Measurements from ENCODE around the gene LYRM9. TPM values are rescaled to one million over a fixed set of nuclear protein-coding genes. Genes with fewer than 3 reads are reported as not detected.

Gene LYRM9
- total RNA-seq, 1 donor from 2014 or later, result 22.2 TPM

DNA sequence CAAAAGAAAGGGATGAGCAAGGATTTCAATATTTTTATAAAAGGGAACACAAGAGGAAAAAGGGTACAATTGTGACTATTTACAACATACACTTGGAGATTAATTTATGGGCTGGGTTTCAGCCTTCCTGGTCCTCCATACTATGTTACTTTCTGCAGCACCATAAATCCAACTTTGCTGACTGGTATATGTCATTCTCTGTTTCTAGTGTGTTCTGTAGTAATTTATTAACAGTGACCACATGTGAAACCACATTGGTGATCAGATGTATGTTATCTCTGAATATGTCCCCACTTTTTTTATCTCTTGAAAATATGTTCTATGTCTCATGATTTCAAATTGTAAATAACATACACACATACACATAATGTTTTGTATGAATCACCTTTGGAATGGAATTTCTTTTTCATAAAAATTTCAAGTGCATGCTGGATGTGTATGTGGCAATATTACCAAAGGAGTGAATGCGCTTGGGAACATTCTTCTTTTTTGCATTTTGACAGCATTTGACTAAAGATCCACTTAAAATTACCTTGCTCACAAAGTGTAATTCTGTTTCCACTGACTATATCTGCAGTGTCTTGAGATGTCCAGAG, 2.9 kb upstream of the LYRM9 start:
- TF ChIP-seq, protein P1, sequence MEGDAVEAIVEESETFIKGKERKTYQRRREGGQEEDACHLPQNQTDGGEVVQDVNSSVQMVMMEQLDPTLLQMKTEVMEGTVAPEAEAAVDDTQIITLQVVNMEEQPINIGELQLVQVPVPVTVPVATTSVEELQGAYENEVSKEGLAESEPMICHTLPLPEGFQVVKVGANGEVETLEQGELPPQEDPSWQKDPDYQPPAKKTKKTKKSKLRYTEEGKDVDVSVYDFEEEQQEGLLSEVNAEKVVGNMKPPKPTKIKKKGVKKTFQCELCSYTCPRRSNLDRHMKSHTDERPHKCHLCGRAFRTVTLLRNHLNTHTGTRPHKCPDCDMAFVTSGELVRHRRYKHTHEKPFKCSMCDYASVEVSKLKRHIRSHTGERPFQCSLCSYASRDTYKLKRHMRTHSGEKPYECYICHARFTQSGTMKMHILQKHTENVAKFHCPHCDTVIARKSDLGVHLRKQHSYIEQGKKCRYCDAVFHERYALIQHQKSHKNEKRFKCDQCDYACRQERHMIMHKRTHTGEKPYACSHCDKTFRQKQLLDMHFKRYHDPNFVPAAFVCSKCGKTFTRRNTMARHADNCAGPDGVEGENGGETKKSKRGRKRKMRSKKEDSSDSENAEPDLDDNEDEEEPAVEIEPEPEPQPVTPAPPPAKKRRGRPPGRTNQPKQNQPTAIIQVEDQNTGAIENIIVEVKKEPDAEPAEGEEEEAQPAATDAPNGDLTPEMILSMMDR (IDR thresholded peaks at IDR 0.05), result no peak

DNA sequence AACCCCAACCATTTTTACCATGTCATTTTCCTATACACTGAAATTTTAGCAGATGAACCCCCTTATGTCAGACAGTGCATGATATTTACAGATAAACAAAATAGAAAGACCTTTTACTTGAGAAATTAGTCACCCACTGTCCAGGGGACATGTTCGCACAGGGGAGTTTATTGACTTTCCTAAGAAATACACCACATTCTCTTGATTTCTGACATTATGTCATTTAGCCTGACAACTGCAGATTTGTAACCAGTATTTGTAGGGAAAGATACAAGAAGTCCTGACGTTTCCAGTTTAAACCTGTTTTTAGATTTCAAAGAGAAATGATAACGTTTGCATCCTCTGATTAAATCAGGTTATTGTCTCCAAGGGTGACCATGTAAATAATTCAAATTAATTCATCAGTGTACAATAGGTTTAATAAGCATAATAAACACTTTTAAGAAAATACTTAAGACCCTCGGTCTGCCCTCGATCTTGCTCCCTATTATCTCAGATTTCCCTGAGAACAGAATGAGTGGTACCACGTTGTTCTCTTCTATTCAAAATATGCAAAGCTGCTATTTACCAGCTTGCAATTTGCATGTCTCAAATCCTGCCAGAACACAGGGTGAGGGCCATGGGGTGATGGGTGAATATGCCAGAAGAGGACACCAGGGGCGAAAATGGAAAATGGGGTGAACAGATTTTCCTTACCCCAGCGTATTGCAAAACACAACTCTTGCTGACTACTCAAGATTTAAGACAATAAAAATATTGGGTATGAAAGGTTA, 2.1 kb upstream of the LYRM9 start:
- intact Hi-C loops (cut with DNase I), result loop anchor here (10.0 kb wide), 1 partner anchor 291 kb away; no protein-coding TSS in a partner anchor
- TF ChIP-seq, protein P1 (IDR thresholded peaks at IDR 0.05), result no peak

More for the DNA sequence above, 2.9 kb upstream of the LYRM9 start:
- no peak overlapping the region for H3K27ac ChIP-seq
- intact Hi-C loops (cut with DNase I), result loop anchor here (10.0 kb wide), 1 partner anchor 291 kb away; no protein-coding TSS in a partner anchor
- H3K9me3 ChIP-seq, result no peaks in the 10 kb centered on the region
- H3K36me3 ChIP-seq, result no peaks in the 10 kb centered on the region
- no peak for DNase-seq (ENCODE audit: low spot score in 2 of 2)
- no peaks in the 10 kb centered on the region for H3K27me3 ChIP-seq
- H3K4me1 ChIP-seq, result peaks cover 0 to 6% of the 10 kb centered on the region in 2 donors
- H3K4me3 ChIP-seq, result no peak overlapping the region

DNA sequence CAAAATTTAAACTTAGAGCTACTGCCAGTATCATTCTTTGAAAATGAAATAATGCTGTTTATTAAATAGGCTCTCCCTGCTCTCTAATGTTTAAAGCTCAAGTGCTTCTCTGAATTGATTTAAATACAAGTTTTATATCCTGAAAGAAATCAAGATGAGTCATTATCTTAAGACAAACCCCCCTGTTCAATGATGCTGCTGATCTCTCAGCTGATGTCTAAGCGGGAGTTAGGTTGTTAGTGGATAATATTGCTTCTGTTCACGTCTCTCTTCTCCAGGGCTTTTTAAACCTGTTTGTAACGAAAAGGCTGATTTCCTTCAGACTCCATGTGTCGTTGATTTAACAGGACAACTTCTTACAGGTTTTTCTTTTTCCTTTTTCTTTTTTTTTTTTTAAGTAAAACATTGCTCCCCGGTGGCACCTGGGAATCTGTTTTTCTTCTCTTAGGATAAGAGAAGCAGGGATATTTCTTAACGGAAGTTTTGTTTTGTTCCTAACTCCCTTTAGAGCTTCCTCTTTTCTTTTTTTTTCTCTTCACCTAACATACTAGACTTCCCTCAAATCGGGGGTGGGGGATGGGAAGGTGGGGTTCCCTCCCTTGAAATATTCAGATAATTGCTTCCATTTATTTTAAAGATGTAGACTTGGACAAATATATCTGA, 807 bp upstream of the LYRM9 start:
- intact Hi-C loops (cut with DNase I), result loop anchor here (1.0 to 10.0 kb wide), 3 partner anchors 89 to 289 kb away; partner anchors contain the start of gene NLK
- no peak overlapping the region for H3K27ac ChIP-seq
- TF ChIP-seq, protein P1 (IDR thresholded peaks at IDR 0.05), result no peak

More for the DNA sequence above, 2.1 kb upstream of the LYRM9 start:
- H3K4me3 ChIP-seq, result no peak overlapping the region
- DNase-seq (ENCODE audit: low spot score in 2 of 2), result no peak
- no peaks in the 10 kb centered on the region for H3K27me3 ChIP-seq
- H3K27ac ChIP-seq, result no peak overlapping the region
- H3K36me3 ChIP-seq, result no peaks in the 10 kb centered on the region
- peaks cover 0 to 6% of the 10 kb centered on the region in 2 donors for H3K4me1 ChIP-seq
- no peaks in the 10 kb centered on the region for H3K9me3 ChIP-seq

DNA sequence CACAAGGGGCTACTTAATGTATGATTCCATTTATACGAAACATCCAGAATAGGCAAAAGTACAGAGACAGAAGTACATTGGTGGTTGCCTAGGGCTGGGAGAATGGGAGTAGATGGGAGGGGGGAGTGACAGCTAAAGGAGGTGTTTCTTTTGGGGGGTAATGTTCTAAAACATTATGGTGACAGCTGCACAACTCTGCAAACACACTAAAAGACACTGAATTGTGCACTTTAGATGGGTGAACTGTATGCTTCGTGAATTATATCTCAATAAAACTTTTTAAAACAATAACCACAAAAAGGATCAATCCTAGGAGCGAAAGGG, 661 bp downstream of the LYRM9 start:
- peaks cover 0 to 9% of the 10 kb centered on the region in 2 donors for H3K4me1 ChIP-seq
- H3K27ac ChIP-seq, result peak overlapping the region; percentile 62 to 88
- no peaks in the 10 kb centered on the region for H3K9me3 ChIP-seq
- H3K4me3 ChIP-seq, result peak overlapping the region; percentile 76 to 98
- no peaks in the 10 kb centered on the region for H3K36me3 ChIP-seq
- TF ChIP-seq, protein P1 (IDR thresholded peaks at IDR 0.05), result no peak
- intact Hi-C loops (cut with DNase I), result loop anchor here (5.0 to 10.0 kb wide), 2 partner anchors 150 to 288 kb away; partner anchors contain the start of gene NLK
- no peaks in the 10 kb centered on the region for H3K27me3 ChIP-seq
- DNase-seq (ENCODE audit: low spot score in 2 of 2), result no peak

More for the DNA sequence above, 807 bp upstream of the LYRM9 start:
- H3K36me3 ChIP-seq, result no peaks in the 10 kb centered on the region
- peak overlapping the region; percentile 76 to 98 for H3K4me3 ChIP-seq
- no peaks in the 10 kb centered on the region for H3K27me3 ChIP-seq
- H3K9me3 ChIP-seq, result no peaks in the 10 kb centered on the region
- no peak for DNase-seq (ENCODE audit: low spot score in 2 of 2)
- peaks cover 0 to 6% of the 10 kb centered on the region in 2 donors for H3K4me1 ChIP-seq

DNA sequence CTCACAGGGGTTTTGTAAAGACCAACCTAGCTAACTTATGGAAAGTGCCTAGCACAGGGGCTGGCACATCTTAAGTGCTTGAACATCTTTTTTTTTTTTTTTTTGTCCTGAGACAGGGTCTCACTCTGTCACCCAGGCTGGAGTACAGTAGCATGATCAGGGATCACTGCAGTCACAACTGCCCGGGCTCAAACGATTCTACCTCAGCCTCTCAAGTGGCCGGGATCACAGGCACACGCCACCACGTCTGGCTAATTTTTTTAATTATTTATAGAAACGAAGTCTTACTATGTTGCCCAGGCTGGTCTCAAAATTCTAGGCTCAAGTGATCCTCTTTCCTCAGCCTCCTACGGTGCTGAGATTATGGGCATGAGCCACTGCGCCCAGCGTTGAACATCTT, 1.3 kb downstream of the LYRM9 start:
- DNase-seq (ENCODE audit: low spot score in 2 of 2), result peak in 1 of 2 donors; percentile 21
- Histone ChIP-seq H3K9me3 (no peaks in the 10 kb centered on the region), H3K4me3 (no peak overlapping the region), H3K36me3 (no peaks in the 10 kb centered on the region), H3K27me3 (no peaks in the 10 kb centered on the region), H3K4me1 (peaks cover 0 to 9% of the 10 kb centered on the region in 2 donors), H3K27ac (no peak overlapping the region)
- TF ChIP-seq, protein P1 (IDR thresholded peaks at IDR 0.05), result no peak
- intact Hi-C loops (cut with DNase I), result loop anchor here (5.0 to 10.0 kb wide), 2 partner anchors 150 to 287 kb away; partner anchors contain the start of gene NLK

All from ascending aorta (tissue), 2 donors.